Fibroblast of mammary gland (primary cell): ENCODE results near the gene FBXO8.

Experiments used
- DNase-seq: peaks from one replicate; pipeline ENCODE4 v3.0.0-alpha.2; 2010; ENCODE audit warnings: low read depth
- H3K4me3 ChIP-seq: 2 replicates; pipeline ENCODE4 v1.5.1; 2011; ENCODE audit warnings: low read depth, mild to moderate bottlenecking, low read length, moderate library complexity; ENCODE audit not compliant: control insufficient read depth
- CTCF ChIP-seq: conservative IDR thresholded peaks from 2 replicates; pipeline ENCODE4 v1.5.1; 2011; ENCODE audit warnings: low read depth, low read length, inconsistent platforms; ENCODE audit not compliant: control insufficient read depth, insufficient read depth

The FBXO8 gene

GRCh38 chr4:174318829-174319764 is 35.6 kb upstream of the FBXO8 start:
- peak; percentile 66 for DNase-seq
- TF ChIP-seq CTCF: peak; percentile 84
- no peak overlapping the region for H3K4me3 ChIP-seq

GRCh38 chr4:174317531-174317930 is 34.1 kb upstream of the FBXO8 start:
- no peak for TF ChIP-seq CTCF
- H3K4me3 ChIP-seq: no peak overlapping the region
- peak; percentile 56 for DNase-seq

GRCh38 chr4:174316954-174317353 is 33.5 kb upstream of the FBXO8 start:
- no peak for TF ChIP-seq CTCF
- peak; percentile 27 for DNase-seq
- no peak overlapping the region for H3K4me3 ChIP-seq

- no peak for DNase-seq
- no peak overlapping the region for H3K4me3 ChIP-seq
These were observed 33.1 kb upstream of the FBXO8 start for GRCh38 chr4:174316546-174316945.

GRCh38 chr4:174314770-174315169 is 31.3 kb upstream of the FBXO8 start:
- no peak for TF ChIP-seq CTCF
- peak; percentile 79 for DNase-seq
- H3K4me3 ChIP-seq: no peak overlapping the region

More at GRCh38 chr4:174316546-174316945, 33.1 kb upstream of the FBXO8 start:
- TF ChIP-seq CTCF: no peak

GRCh38 chr4:174314274-174314673 is 30.8 kb upstream of the FBXO8 start:
- no peak for TF ChIP-seq CTCF
- no peak for DNase-seq
- H3K4me3 ChIP-seq: no peak overlapping the region
